HS-5 (cell line): ENCODE measurements around the gene RGR.

Source experiments
- DNase-seq: peaks from one replicate; pipeline ENCODE4 v3.0.0-alpha.2; 2012; ENCODE audit warnings: low read depth

Gene RGR

GRCh38 chr10:84221916-84222315, 22.9 kb upstream of the RGR start:
- no peak for DNase-seq

- DNase-seq, result no peak
These were observed 20.3 kb upstream of the RGR start for GRCh38 chr10:84224411-84225028.

GRCh38 chr10:84225427-84226173, 19.3 kb upstream of the RGR start, which contains the start of gene LRIT2:
Gene LRIT2 (minus strand): TSS chr10:84225544. CDS start chr10:84225520, 24 bp downstream.
- DNase-seq, result no peak

- DNase-seq, result no peak
These were observed 18.2 kb upstream of the RGR start for GRCh38 chr10:84226616-84227015.

GRCh38 chr10:84227810-84228209, 17.0 kb upstream of the RGR start:
- no peak for DNase-seq

- DNase-seq, result no peak
These were observed 14.5 kb upstream of the RGR start for GRCh38 chr10:84230359-84230758.

- no peak for DNase-seq
These were observed 12.5 kb upstream of the RGR start for GRCh38 chr10:84232376-84232775.

- DNase-seq, result no peak
These were observed 10.9 kb upstream of the RGR start for GRCh38 chr10:84233940-84234339.

GRCh38 chr10:84234479-84234878, 10.4 kb upstream of the RGR start:
- DNase-seq, result no peak

- DNase-seq, result no peak
These were observed 9.8 kb upstream of the RGR start for GRCh38 chr10:84235096-84235495.

GRCh38 chr10:84236807-84237198, 8.1 kb upstream of the RGR start:
- no peak for DNase-seq

- no peak for DNase-seq
These were observed 7.4 kb upstream of the RGR start for GRCh38 chr10:84237199-84238051.

GRCh38 chr10:84238909-84239308, 5.9 kb upstream of the RGR start:
- DNase-seq, result no peak

GRCh38 chr10:84241185-84241790, 3.6 kb upstream of the RGR start, which contains the start of gene LRIT1:
Gene LRIT1 (minus strand): TSS chr10:84241546. CDS start chr10:84241439, 107 bp downstream.
- DNase-seq, result no peak

- DNase-seq, result no peak
These were observed 1.1 kb upstream of the RGR start for GRCh38 chr10:84243759-84244158.

- DNase-seq, result no peak
These were observed 2.6 kb downstream of the RGR start for GRCh38 chr10:84247496-84247895.

GRCh38 chr10:84248794-84249193, 3.9 kb downstream of the RGR start:
- no peak for DNase-seq

- DNase-seq, result no peak
These were observed 10.0 kb downstream of the RGR start for GRCh38 chr10:84254552-84255478.

GRCh38 chr10:84256510-84257342, 11.9 kb downstream of the RGR start:
- no peak for DNase-seq

- DNase-seq, result no peak
These were observed 12.6 kb downstream of the RGR start for GRCh38 chr10:84257343-84258020.
